HG02870 (cell line): ENCODE data around the gene ZNF85.
"Not testable (repeated sequence)": the region's sequence is repeated elsewhere in the genome, so short reads cannot be mapped to it uniquely, and the experiment has no call there.

Source experiments
- ATAC-seq: cut with Tn5 transposase; IDR thresholded peaks from one replicate; pipeline ENCODE4 v1.9.1; 2021; ENCODE audit warnings: mild to moderate bottlenecking, moderate library complexity; ENCODE audit not compliant: unreplicated experiment

ZNF85 gene

GRCh38 chr19:20923077-20923871, at the start of gene ZNF85:
ZNF85 (plus strand) TSS chr19:20923251; CDS start chr19:20923401, 150 bp downstream.
- ATAC-seq, result peak; percentile 95

GRCh38 chr19:20879501-20879900, 43.5 kb upstream of the ZNF85 start:
- no peak for ATAC-seq

GRCh38 chr19:20912973-20913372, 10.1 kb upstream of the ZNF85 start:
- ATAC-seq, result no peak

- ATAC-seq, result no peak
Observed at GRCh38 chr19:20925481-20925880, 2.4 kb downstream of the ZNF85 start.

- ATAC-seq, result no peak
Observed at GRCh38 chr19:20926796-20927195, 3.7 kb downstream of the ZNF85 start.

GRCh38 chr19:20928371-20928770, 5.3 kb downstream of the ZNF85 start:
- no peak for ATAC-seq

GRCh38 chr19:20936322-20936947, 13.4 kb downstream of the ZNF85 start:
- not testable (repeated sequence) for ATAC-seq

GRCh38 chr19:20952561-20953095, 29.6 kb downstream of the ZNF85 start:
- ATAC-seq, result not testable (repeated sequence)

GRCh38 chr19:20964798-20965197, 41.7 kb downstream of the ZNF85 start:
- no peak for ATAC-seq

GRCh38 chr19:20968092-20968491, 45.0 kb downstream of the ZNF85 start:
- no peak for ATAC-seq

- no peak for ATAC-seq
Observed at GRCh38 chr19:20969498-20969897, 46.4 kb downstream of the ZNF85 start.

GRCh38 chr19:20969898-20970297, 46.8 kb downstream of the ZNF85 start:
- no peak for ATAC-seq

- ATAC-seq, result not testable (repeated sequence)
Observed at GRCh38 chr19:20992788-20993187, 69.7 kb downstream of the ZNF85 start.

- peak; percentile 100 for ATAC-seq
Observed at GRCh38 chr19:20999731-21000352, 76.8 kb downstream of the ZNF85 start.
